HG03442 (cell line): ENCODE measurements around the gene IFNL3.
"Not testable (repeated sequence)": the region's sequence is repeated elsewhere in the genome, so short reads cannot be mapped to it uniquely, and the experiment has no call there.

Source experiments
- ATAC-seq: cut with Tn5 transposase; IDR thresholded peaks from one replicate; pipeline ENCODE4 v1.9.1; 2021; ENCODE audit warnings: mild to moderate bottlenecking, moderate library complexity; ENCODE audit not compliant: unreplicated experiment

Gene IFNL3

GRCh38 chr19:39244410-39245100 is at the start of gene IFNL3:
IFNL3 (minus strand) TSS chr19:39245006; CDS start chr19:39244967, 39 bp downstream.
- not testable (repeated sequence) for ATAC-seq

- no peak for ATAC-seq
These were observed 48.6 kb upstream of the IFNL3 start for GRCh38 chr19:39293394-39293793.

- no peak for ATAC-seq
These were observed 39.2 kb upstream of the IFNL3 start for GRCh38 chr19:39284032-39284431.

GRCh38 chr19:39282021-39282420 is 37.2 kb upstream of the IFNL3 start:
- no peak for ATAC-seq

- no peak for ATAC-seq
These were observed 32.8 kb upstream of the IFNL3 start for GRCh38 chr19:39277598-39277997.

- no peak for ATAC-seq
These were observed 31.9 kb upstream of the IFNL3 start for GRCh38 chr19:39276740-39277139.

- ATAC-seq, result no peak
These were observed 30.8 kb upstream of the IFNL3 start for GRCh38 chr19:39275578-39275977.

GRCh38 chr19:39273859-39274258 is 29.1 kb upstream of the IFNL3 start:
- ATAC-seq, result not testable (repeated sequence)

- no peak for ATAC-seq
These were observed 25.4 kb upstream of the IFNL3 start for GRCh38 chr19:39270036-39270871.

GRCh38 chr19:39269369-39269768 is 24.6 kb upstream of the IFNL3 start:
- ATAC-seq, result not testable (repeated sequence)

- ATAC-seq, result not testable (repeated sequence)
These were observed 23.9 kb upstream of the IFNL3 start for GRCh38 chr19:39268531-39269223.

- not testable (repeated sequence) for ATAC-seq
These were observed 23.3 kb upstream of the IFNL3 start, which contains the start of gene IFNL2 for GRCh38 chr19:39268085-39268484. IFNL2 (plus strand) TSS chr19:39268396; CDS start chr19:39268569, 173 bp downstream.

- ATAC-seq, result no peak
These were observed 20.6 kb upstream of the IFNL3 start for GRCh38 chr19:39265321-39265916.

- no peak for ATAC-seq
These were observed 19.8 kb upstream of the IFNL3 start for GRCh38 chr19:39264306-39265290.

GRCh38 chr19:39263912-39264305 is 19.1 kb upstream of the IFNL3 start:
- no peak for ATAC-seq

GRCh38 chr19:39262496-39262895 is 17.7 kb upstream of the IFNL3 start:
- ATAC-seq, result no peak

GRCh38 chr19:39261704-39262103 is 16.9 kb upstream of the IFNL3 start:
- no peak for ATAC-seq

- ATAC-seq, result no peak
These were observed 12.4 kb upstream of the IFNL3 start for GRCh38 chr19:39257227-39257626.

GRCh38 chr19:39254531-39255345 is 9.9 kb upstream of the IFNL3 start:
- ATAC-seq, result no peak
